SJCRH30 (cell line): ENCODE data around the gene SNRPD3. TPM values are rescaled to one million over a fixed set of nuclear protein-coding genes. Genes with fewer than 3 reads are reported as not detected.
"Not testable (repeated sequence)": the region's sequence is repeated elsewhere in the genome, so short reads cannot be mapped to it uniquely, and the experiment has no call there.

Experiments
- DNase-seq, 2 experiments: peaks; one replicate each; pipeline ENCODE4 v3.0.0-alpha.2; 2015 to 2020
- H3K27ac ChIP-seq: fragments of 250-450 bp; sonication (Bioruptor Pico); 2 replicates; pipeline ENCODE4 v1.5.1; 2020; ENCODE audit warnings: mild to moderate bottlenecking, moderate library complexity
- H3K27me3 ChIP-seq: fragments of 250-450 bp; sonication (Bioruptor Pico); 2 replicates; pipeline ENCODE4 v1.5.1; 2020; ENCODE audit warnings: mild to moderate bottlenecking, moderate library complexity
- H3K36me3 ChIP-seq: fragments of 250-450 bp; sonication (Bioruptor Pico); 2 replicates; pipeline ENCODE4 v1.5.1; 2020; ENCODE audit warnings: mild to moderate bottlenecking, moderate library complexity
- H3K4me1 ChIP-seq: fragments of 250-450 bp; sonication (Bioruptor Pico); 2 replicates; pipeline ENCODE4 v1.5.1; 2020; ENCODE audit warnings: mild to moderate bottlenecking, moderate library complexity
- H3K4me3 ChIP-seq: fragments of 250-450 bp; sonication (Bioruptor Pico); 2 replicates; pipeline ENCODE4 v1.5.1; 2020; ENCODE audit warnings: mild to moderate bottlenecking, moderate library complexity
- H3K9me3 ChIP-seq: fragments of 250-450 bp; sonication (Bioruptor Pico); replicated peaks from 2 replicates; pipeline ENCODE4 v1.5.1; 2020; ENCODE audit warnings: mild to moderate bottlenecking, moderate library complexity
- total RNA-seq: library from RNA; depleted of rRNA; stranded (reverse); fragments of >200 nt; shearing (Covaris generic); gene quantifications from 2 replicates; pipeline ENCODE4 v1.2.3, GENCODE V29; 2014

The SNRPD3 gene
- total RNA-seq, 1 experiment from 2014 or later = 252 TPM

DNA sequence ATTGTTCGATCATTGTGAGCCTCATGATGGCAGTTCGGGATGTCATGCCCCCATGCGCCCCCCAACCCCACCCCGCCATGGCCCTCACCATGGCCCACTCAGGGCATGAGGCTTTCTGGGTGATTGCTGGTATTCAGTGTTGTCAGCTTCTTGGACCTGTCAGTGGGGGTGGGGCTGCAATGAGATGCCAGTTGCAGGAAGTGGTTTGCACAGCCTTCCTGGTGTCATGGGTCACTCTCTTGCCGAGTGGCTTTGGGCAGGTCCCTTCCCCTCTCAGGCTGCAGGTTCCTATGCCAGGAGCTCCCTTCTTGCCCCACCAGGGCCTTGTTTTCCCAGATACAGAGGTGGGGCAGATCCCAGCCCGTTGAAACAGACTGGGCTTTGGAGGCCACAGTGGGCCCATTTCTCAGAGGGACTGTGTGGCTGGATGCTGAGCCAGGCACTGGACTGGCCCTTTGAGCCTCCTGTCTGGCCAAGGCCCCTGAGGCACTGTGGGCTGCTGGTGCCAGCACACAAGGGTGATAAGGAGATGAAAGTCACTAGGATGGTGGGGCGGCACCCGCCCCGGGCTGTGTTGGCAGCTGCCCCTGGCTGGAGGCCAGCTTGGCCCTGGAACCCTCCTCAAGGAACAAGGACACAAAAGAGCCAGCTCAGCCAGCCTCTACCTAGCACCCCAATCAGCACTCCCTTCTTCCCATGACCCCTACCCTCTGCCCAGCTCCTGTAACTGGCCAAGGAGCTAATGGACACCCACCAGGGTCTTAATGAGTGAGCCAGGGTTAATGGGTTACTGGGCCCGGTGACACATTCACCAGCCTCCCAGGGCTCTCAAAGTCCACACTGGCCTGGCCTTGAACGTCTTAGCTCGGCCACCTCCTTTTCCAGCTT, 45.7 kb downstream of the SNRPD3 start:
- H3K4me1 ChIP-seq = peaks cover 11% of the 10 kb centered on the region
- no peaks in the 10 kb centered on the region for H3K36me3 ChIP-seq
- no peak overlapping the region for H3K27ac ChIP-seq
- peak; percentile 49 to 50 for DNase-seq
- no peaks in the 10 kb centered on the region for H3K27me3 ChIP-seq
- no peak overlapping the region for H3K4me3 ChIP-seq
- no peaks in the 10 kb centered on the region for H3K9me3 ChIP-seq

- H3K27me3 ChIP-seq, DNase-seq, H3K27ac ChIP-seq, H3K9me3 ChIP-seq, H3K4me3 ChIP-seq, H3K36me3 ChIP-seq: not testable (repeated sequence)
- H3K4me1 ChIP-seq = peaks cover 14% of the 10 kb centered on the region
Observed at GRCh38 chr22:24602105-24602749, 46.4 kb downstream of the SNRPD3 start.

- Histone ChIP-seq H3K4me3 (peak within 1 kb of the TSS; percentile 34), H3K4me1 (peaks cover 15% of the 10 kb centered on the region)
- H3K27ac ChIP-seq, H3K36me3 ChIP-seq, DNase-seq, H3K9me3 ChIP-seq, H3K27me3 ChIP-seq: not testable (repeated sequence)
Observed at GRCh38 chr22:24602847-24603769, 47.3 kb downstream of the SNRPD3 start, which contains the start of gene GGT1. Gene GGT1, plus strand, starts transcription at chr22:24603193. Its CDS starts 7,889 bp downstream, at chr22:24611082.

GRCh38 chr22:24603770-24604629, 48.2 kb downstream of the SNRPD3 start:
- not testable (repeated sequence) for H3K36me3 ChIP-seq, H3K27me3 ChIP-seq
- DNase-seq = peak; percentile 69 to 79

GRCh38 chr22:24606340-24606739, 50.5 kb downstream of the SNRPD3 start:
- H3K9me3 ChIP-seq, H3K27me3 ChIP-seq, H3K27ac ChIP-seq, H3K36me3 ChIP-seq, H3K4me3 ChIP-seq: not testable (repeated sequence)
- peaks cover 13% of the 10 kb centered on the region for H3K4me1 ChIP-seq
- DNase-seq = peak; percentile 59 to 70

More at GRCh38 chr22:24603770-24604629, 48.2 kb downstream of the SNRPD3 start:
- not testable (repeated sequence) for H3K27ac ChIP-seq, H3K9me3 ChIP-seq
- Histone ChIP-seq H3K4me3 (peak overlapping the region; percentile 34), H3K4me1 (peaks cover 15% of the 10 kb centered on the region)

- not testable (repeated sequence) for H3K36me3 ChIP-seq, H3K27me3 ChIP-seq, H3K9me3 ChIP-seq
- H3K27ac ChIP-seq = peak overlapping the region; percentile 25
- H3K4me1 ChIP-seq = peaks cover 11% of the 10 kb centered on the region; the same call in 1 of the 2 replicates
- H3K4me3 ChIP-seq = peak overlapping the region; percentile 10
- DNase-seq = peak; percentile 64 to 66
Observed at GRCh38 chr22:24607429-24607983, 51.7 kb downstream of the SNRPD3 start.

- H3K4me3 ChIP-seq, H3K27me3 ChIP-seq, DNase-seq, H3K27ac ChIP-seq, H3K9me3 ChIP-seq, H3K36me3 ChIP-seq, H3K4me1 ChIP-seq: not testable (repeated sequence)
Observed at GRCh38 chr22:24608327-24608726, 52.5 kb downstream of the SNRPD3 start.

DNA sequence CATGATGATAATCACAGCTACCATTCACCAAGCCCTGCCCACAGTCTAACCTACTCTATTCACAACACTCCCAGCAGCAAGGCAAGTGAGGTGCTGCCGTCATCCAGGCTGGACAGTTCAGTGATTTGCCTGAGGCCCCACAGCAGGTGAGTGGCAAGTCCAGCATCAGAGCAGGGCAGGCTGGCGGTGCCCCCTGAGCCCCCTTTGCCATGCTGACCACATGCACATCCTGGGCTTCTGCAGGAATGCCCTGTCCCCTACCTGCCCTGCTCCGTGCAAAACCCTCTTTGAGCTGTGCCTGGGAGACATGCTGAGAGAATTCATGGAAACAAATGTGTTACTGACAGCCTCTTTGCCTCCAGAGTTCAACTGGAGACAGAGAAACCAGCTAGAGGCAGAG, 54.1 kb downstream of the SNRPD3 start:
- H3K9me3 ChIP-seq, H3K4me3 ChIP-seq, H3K27me3 ChIP-seq: not testable (repeated sequence)

GRCh38 chr22:24614794-24615193, 59.0 kb downstream of the SNRPD3 start:
- not testable (repeated sequence) for H3K27ac ChIP-seq, DNase-seq, H3K9me3 ChIP-seq, H3K36me3 ChIP-seq, H3K27me3 ChIP-seq, H3K4me1 ChIP-seq, H3K4me3 ChIP-seq

More for the DNA sequence above, 54.1 kb downstream of the SNRPD3 start:
- not testable (repeated sequence) for H3K36me3 ChIP-seq, DNase-seq, H3K27ac ChIP-seq, H3K4me1 ChIP-seq

GRCh38 chr22:24621244-24621643, 65.4 kb downstream of the SNRPD3 start:
- not testable (repeated sequence) for H3K36me3 ChIP-seq, H3K27ac ChIP-seq, H3K27me3 ChIP-seq, H3K9me3 ChIP-seq, H3K4me1 ChIP-seq, H3K4me3 ChIP-seq, DNase-seq

DNA sequence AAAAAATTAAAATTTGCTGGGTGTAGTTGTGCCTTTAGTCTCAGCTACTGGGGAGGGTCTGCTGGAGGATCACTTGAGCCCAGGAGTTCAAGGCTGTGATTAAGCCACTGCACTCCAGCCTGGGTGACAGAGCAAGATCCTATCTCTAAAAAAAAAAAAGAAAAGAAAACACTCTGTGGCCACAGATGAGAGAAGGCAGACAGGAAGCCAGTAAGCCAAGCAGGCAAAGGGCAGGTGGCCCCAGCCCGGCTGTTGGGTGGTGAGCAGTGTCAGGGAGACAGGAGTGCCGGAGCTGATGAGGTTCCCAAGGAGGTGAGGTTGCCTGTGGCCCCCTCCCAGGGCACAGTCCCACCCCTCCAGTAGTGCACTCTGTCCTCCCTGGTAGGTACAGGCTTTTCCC, 66.8 kb downstream of the SNRPD3 start:
- not testable (repeated sequence) for H3K27ac ChIP-seq, H3K27me3 ChIP-seq, H3K9me3 ChIP-seq, H3K4me1 ChIP-seq, H3K36me3 ChIP-seq, H3K4me3 ChIP-seq
- peak; percentile 70 to 71 for DNase-seq
